ENCODE measurements around the gene SAP30. TPM values are rescaled to one million over a fixed set of nuclear protein-coding genes. Genes with fewer than 3 reads are reported as not detected.

Gene SAP30
- total and polyA plus RNA-seq, 9 of the 15 experiments (the other 6 are each of a cell fraction or from before 2014, with no cell fraction given), result 5.9 to 51.1 (median 32.6) TPM

DNA sequence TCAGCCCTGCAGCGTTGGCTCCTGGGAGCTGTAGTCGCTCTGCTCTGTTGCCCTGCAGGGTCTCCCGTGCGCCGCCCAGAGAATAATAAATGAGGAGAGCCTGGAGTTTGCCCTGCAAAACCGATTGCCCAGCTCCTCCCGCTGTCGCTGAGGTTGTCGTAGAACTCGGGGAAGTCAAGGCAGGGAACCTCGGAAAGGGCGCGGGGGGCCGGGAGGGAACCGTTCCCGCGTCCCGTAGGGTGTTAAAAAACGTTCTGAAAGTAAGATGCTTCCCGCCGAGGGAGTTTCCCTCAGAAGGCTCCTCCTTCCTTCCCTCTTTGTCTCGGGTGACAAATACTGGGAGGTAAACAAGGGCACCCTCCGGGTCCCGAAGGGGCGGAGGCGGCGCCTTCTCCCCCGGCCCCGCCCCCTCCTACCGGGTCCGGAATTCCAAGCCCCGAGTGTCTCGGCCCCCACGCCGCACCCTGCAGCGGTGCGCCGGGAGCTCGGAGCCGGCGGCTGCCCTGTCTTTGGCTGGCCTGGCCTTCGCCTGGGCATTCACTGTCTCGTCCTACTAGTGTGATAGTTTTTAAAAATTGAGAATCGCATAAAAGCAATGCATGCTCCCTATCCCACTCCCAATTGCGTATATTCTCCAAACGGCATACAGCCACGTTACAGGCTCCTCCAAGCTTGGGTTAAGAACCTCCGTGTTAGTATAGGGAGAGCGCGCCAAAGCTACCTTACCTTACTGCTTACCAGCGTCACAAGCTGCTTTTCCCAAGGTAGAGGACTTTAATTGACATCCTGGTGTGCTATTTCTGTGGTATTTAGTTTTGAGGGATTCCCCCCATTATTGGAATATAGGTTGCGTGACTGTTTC is 35.6 kb upstream of the SAP30 start (continued):
- TF ChIP-seq, protein P1, sequence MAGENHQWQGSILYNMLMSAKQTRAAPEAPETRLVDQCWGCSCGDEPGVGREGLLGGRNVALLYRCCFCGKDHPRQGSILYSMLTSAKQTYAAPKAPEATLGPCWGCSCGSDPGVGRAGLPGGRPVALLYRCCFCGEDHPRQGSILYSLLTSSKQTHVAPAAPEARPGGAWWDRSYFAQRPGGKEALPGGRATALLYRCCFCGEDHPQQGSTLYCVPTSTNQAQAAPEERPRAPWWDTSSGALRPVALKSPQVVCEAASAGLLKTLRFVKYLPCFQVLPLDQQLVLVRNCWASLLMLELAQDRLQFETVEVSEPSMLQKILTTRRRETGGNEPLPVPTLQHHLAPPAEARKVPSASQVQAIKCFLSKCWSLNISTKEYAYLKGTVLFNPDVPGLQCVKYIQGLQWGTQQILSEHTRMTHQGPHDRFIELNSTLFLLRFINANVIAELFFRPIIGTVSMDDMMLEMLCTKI (IDR thresholded peaks at IDR 0.05; ENCODE audit: partially characterized antibody), result no peak
- TF ChIP-seq CBFA2T3 (IDR thresholded peaks at IDR 0.05), result no peak
- TF ChIP-seq ZNF140 (CRISPR knock-in tag; IDR thresholded peaks at IDR 0.05), result no peak
- TF ChIP-seq ETV1 (tag; conservative IDR thresholded peaks at IDR 0.05; ENCODE audit: low read depth), result peak; percentile 43; the same call in 1 of the 2 replicates
- TF ChIP-seq, protein P2, sequence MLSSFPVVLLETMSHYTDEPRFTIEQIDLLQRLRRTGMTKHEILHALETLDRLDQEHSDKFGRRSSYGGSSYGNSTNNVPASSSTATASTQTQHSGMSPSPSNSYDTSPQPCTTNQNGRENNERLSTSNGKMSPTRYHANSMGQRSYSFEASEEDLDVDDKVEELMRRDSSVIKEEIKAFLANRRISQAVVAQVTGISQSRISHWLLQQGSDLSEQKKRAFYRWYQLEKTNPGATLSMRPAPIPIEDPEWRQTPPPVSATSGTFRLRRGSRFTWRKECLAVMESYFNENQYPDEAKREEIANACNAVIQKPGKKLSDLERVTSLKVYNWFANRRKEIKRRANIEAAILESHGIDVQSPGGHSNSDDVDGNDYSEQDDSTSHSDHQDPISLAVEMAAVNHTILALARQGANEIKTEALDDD (IDR thresholded peaks at IDR 0.05), result peak; percentile 53
- peak; percentile 82 for TF ChIP-seq CHD1 (IDR thresholded peaks at IDR 0.05; ENCODE audit: low read length)
- TF ChIP-seq, protein P3, sequence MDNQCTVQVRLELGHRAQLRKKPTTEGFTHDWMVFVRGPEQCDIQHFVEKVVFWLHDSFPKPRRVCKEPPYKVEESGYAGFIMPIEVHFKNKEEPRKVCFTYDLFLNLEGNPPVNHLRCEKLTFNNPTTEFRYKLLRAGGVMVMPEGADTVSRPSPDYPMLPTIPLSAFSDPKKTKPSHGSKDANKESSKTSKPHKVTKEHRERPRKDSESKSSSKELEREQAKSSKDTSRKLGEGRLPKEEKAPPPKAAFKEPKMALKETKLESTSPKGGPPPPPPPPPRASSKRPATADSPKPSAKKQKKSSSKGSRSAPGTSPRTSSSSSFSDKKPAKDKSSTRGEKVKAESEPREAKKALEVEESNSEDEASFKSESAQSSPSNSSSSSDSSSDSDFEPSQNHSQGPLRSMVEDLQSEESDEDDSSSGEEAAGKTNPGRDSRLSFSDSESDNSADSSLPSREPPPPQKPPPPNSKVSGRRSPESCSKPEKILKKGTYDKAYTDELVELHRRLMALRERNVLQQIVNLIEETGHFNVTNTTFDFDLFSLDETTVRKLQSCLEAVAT (IDR thresholded peaks at IDR 0.05), result peak in 1 of 2 experiments; percentile 58; a peak in 3 of 4 replicates
- TF ChIP-seq HCFC1 (IDR thresholded peaks at IDR 0.05; ENCODE audit: low read depth, low read length), result peak; percentile 60
- no peak for TF ChIP-seq MEF2D (tag; conservative IDR thresholded peaks at IDR 0.05; ENCODE audit: low read depth)
- 0 out of 2 replicates have a peak, but pooled peaks have one; percentile 10 for TF ChIP-seq ELF1 (tag; IDR thresholded peaks at IDR 0.05)
- TF ChIP-seq ERF (CRISPR knock-in tag; IDR thresholded peaks at IDR 0.05), result no peak
- TF ChIP-seq, protein P4, sequence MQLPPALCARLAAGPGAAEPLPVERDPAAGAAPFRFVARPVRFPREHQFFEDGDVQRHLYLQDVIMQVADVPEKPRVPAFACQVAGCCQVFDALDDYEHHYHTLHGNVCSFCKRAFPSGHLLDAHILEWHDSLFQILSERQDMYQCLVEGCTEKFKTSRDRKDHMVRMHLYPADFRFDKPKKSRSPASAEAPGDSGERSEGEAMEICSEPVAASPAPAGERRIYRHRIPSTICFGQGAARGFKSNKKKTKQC (CRISPR knock-in tag; IDR thresholded peaks at IDR 0.05), result peak; percentile 39; the same call in 1 of the 2 replicates
- no peak for TF ChIP-seq CCAR2 (IDR thresholded peaks at IDR 0.05; ENCODE audit: low read depth, low read length)
- TF ChIP-seq, protein P5, sequence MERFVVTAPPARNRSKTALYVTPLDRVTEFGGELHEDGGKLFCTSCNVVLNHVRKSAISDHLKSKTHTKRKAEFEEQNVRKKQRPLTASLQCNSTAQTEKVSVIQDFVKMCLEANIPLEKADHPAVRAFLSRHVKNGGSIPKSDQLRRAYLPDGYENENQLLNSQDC (CRISPR knock-in tag; IDR thresholded peaks at IDR 0.05), result peak; percentile 75; the same call in 1 of the 2 replicates
- no peak for TF ChIP-seq C11orf30 (IDR thresholded peaks at IDR 0.05; ENCODE audit: low read depth)
- no peak for TF ChIP-seq ZNF239 (CRISPR knock-in tag; IDR thresholded peaks at IDR 0.05)
- TF ChIP-seq, protein P6, sequence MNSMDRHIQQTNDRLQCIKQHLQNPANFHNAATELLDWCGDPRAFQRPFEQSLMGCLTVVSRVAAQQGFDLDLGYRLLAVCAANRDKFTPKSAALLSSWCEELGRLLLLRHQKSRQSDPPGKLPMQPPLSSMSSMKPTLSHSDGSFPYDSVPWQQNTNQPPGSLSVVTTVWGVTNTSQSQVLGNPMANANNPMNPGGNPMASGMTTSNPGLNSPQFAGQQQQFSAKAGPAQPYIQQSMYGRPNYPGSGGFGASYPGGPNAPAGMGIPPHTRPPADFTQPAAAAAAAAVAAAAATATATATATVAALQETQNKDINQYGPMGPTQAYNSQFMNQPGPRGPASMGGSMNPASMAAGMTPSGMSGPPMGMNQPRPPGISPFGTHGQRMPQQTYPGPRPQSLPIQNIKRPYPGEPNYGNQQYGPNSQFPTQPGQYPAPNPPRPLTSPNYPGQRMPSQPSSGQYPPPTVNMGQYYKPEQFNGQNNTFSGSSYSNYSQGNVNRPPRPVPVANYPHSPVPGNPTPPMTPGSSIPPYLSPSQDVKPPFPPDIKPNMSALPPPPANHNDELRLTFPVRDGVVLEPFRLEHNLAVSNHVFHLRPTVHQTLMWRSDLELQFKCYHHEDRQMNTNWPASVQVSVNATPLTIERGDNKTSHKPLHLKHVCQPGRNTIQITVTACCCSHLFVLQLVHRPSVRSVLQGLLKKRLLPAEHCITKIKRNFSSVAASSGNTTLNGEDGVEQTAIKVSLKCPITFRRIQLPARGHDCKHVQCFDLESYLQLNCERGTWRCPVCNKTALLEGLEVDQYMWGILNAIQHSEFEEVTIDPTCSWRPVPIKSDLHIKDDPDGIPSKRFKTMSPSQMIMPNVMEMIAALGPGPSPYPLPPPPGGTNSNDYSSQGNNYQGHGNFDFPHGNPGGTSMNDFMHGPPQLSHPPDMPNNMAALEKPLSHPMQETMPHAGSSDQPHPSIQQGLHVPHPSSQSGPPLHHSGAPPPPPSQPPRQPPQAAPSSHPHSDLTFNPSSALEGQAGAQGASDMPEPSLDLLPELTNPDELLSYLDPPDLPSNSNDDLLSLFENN (IDR thresholded peaks at IDR 0.05; ENCODE audit: low read depth in 2 of 2, low read length in 2 of 2), result peak in 1 of 2 experiments; percentile 63; a peak in 2 of 4 replicates
- TF ChIP-seq ZNF699 (CRISPR knock-in tag; IDR thresholded peaks at IDR 0.05; ENCODE audit: insufficient replicate concordance), result no peak
